Measurements from ENCODE around the gene UQCR10.

Gene UQCR10

DNA sequence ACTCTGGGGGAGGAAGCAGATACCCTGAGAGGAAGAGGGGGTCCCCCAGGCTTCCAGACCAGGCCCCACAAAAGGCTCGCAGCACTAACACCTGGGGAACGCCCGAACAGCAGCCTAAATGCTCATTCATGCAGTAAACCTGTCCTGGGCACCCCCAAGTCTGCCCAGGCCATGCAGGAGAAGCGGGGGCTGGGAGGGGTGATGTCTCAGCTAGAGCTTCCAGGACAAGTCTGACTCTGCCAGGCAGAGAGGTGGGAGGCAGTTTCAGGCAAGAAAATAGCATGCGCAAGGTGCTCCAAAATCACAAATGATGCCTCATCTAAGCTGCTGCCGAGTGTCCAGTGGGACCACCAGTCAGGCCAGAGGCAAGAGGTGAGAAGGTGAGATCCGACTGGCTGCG lies 32.8 kb upstream of the UQCR10 start:
- no peaks in the 10 kb centered on the region for H3K4me1 ChIP-seq (ENCODE audit: insufficient read depth, low read length)
- no peaks in the 10 kb centered on the region for H3K27me3 ChIP-seq (ENCODE audit: insufficient read depth, low read length, poor library complexity)
- H3K27ac ChIP-seq (ENCODE audit: low read length) = no peak overlapping the region
- no peaks in the 10 kb centered on the region for H4K20me1 ChIP-seq (ENCODE audit: insufficient read depth, low read length)
- no peaks in the 10 kb centered on the region for H3K79me2 ChIP-seq (ENCODE audit: insufficient read depth, low read length)
- no peak overlapping the region for H3K4me3 ChIP-seq (ENCODE audit: low read depth in 1 of 2, low read length in 2 of 2)
- no peaks in the 10 kb centered on the region for H3K9me3 ChIP-seq (ENCODE audit: insufficient read depth, low read length, severe bottlenecking)
- H3K4me2 ChIP-seq (ENCODE audit: insufficient read depth, low read length) = no peak overlapping the region
- H3K9ac ChIP-seq (ENCODE audit: low read depth, low read length) = no peak overlapping the region
- DNase-seq = no peak
- H3K36me3 ChIP-seq (ENCODE audit: insufficient read depth, low read length) = peaks cover 14% of the 10 kb centered on the region
- no peak for ATAC-seq (ENCODE audit: insufficient read depth, low read depth)
- H2AFZ ChIP-seq (ENCODE audit: low read depth, low read length) = no peak overlapping the region
- TF ChIP-seq EZH2 (IDR thresholded peaks at IDR 0.05; ENCODE audit: borderline replicate concordance, low read depth, low read length, severe bottlenecking) = no peak
- TF ChIP-seq, protein P1, sequence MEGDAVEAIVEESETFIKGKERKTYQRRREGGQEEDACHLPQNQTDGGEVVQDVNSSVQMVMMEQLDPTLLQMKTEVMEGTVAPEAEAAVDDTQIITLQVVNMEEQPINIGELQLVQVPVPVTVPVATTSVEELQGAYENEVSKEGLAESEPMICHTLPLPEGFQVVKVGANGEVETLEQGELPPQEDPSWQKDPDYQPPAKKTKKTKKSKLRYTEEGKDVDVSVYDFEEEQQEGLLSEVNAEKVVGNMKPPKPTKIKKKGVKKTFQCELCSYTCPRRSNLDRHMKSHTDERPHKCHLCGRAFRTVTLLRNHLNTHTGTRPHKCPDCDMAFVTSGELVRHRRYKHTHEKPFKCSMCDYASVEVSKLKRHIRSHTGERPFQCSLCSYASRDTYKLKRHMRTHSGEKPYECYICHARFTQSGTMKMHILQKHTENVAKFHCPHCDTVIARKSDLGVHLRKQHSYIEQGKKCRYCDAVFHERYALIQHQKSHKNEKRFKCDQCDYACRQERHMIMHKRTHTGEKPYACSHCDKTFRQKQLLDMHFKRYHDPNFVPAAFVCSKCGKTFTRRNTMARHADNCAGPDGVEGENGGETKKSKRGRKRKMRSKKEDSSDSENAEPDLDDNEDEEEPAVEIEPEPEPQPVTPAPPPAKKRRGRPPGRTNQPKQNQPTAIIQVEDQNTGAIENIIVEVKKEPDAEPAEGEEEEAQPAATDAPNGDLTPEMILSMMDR (IDR thresholded peaks at IDR 0.05; ENCODE audit: borderline replicate concordance, extremely low read depth, low read length, poor library complexity, severe bottlenecking) = no peak

DNA sequence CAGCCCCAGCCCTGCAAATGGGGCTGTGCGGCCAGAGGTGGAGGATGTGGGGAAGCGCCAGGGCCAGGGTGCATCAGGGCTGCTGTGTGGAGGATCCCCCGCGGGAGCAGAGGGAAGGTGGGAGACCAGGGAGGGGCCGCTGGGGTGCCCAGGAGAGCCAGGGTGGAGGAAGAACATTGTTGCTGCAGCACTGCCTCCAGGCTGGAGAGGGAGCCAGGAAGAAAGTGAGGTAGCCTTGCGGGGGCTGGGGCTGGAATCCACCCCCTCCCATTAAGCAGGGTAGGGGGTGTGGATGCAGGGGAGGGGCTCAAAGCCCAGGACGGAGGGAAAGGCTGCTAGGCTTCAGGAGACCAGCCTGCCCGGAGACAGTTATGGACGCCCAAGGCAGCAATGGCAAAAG lies 32.3 kb upstream of the UQCR10 start:
- ATAC-seq (ENCODE audit: insufficient read depth, low read depth) (no peak), DNase-seq (no peak)
- Histone ChIP-seq H3K4me1 (ENCODE audit: insufficient read depth, low read length) (no peaks in the 10 kb centered on the region), H2AFZ (ENCODE audit: low read depth, low read length) (no peak overlapping the region), H3K27ac (ENCODE audit: low read length) (no peak overlapping the region), H3K9me3 (ENCODE audit: insufficient read depth, low read length, severe bottlenecking) (no peaks in the 10 kb centered on the region), H4K20me1 (ENCODE audit: insufficient read depth, low read length) (no peaks in the 10 kb centered on the region; the same call in 1 of the 2 replicates), H3K9ac (ENCODE audit: low read depth, low read length) (no peak overlapping the region), H3K79me2 (ENCODE audit: insufficient read depth, low read length) (no peaks in the 10 kb centered on the region), H3K4me2 (ENCODE audit: insufficient read depth, low read length) (no peak overlapping the region), H3K27me3 (ENCODE audit: insufficient read depth, low read length, poor library complexity) (no peaks in the 10 kb centered on the region), H3K4me3 (ENCODE audit: low read depth in 1 of 2, low read length in 2 of 2) (no peak overlapping the region), H3K36me3 (ENCODE audit: insufficient read depth, low read length) (peaks cover 18% of the 10 kb centered on the region)
- no peak for TF ChIP-seq EZH2 (IDR thresholded peaks at IDR 0.05; ENCODE audit: borderline replicate concordance, low read depth, low read length, severe bottlenecking)
- TF ChIP-seq, protein P1 (IDR thresholded peaks at IDR 0.05; ENCODE audit: borderline replicate concordance, extremely low read depth, low read length, poor library complexity, severe bottlenecking) = no peak

DNA sequence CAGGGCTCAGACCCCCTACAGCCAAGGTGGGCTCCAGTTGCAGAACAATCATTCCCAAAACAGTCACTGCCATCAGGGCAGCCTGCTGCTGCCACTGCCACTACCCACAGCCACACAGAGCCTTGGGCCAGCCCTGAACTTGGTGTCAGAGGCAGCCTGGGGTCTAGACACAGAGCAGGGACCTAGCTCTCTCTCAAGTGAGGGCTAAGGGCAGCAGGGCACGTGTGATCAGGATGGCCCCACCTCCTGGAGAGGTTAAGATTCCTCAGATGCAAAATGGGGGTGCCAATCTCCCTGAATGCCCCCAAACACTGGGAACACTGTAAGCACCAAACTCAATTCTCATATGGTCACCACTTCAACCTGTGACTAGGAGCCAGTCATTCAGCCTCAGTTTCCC lies 31.8 kb upstream of the UQCR10 start:
- Histone ChIP-seq H3K4me1 (ENCODE audit: insufficient read depth, low read length) (no peaks in the 10 kb centered on the region), H3K79me2 (ENCODE audit: insufficient read depth, low read length) (no peaks in the 10 kb centered on the region), H3K9me3 (ENCODE audit: insufficient read depth, low read length, severe bottlenecking) (no peaks in the 10 kb centered on the region), H3K27me3 (ENCODE audit: insufficient read depth, low read length, poor library complexity) (no peaks in the 10 kb centered on the region), H2AFZ (ENCODE audit: low read depth, low read length) (no peak overlapping the region), H3K4me3 (ENCODE audit: low read depth in 1 of 2, low read length in 2 of 2) (no peak overlapping the region), H3K4me2 (ENCODE audit: insufficient read depth, low read length) (no peak overlapping the region), H3K9ac (ENCODE audit: low read depth, low read length) (no peak overlapping the region), H3K27ac (ENCODE audit: low read length) (no peak overlapping the region), H3K36me3 (ENCODE audit: insufficient read depth, low read length) (peaks cover 24% of the 10 kb centered on the region), H4K20me1 (ENCODE audit: insufficient read depth, low read length) (no peaks in the 10 kb centered on the region; the same call in 1 of the 2 replicates)
- TF ChIP-seq, protein P1 (IDR thresholded peaks at IDR 0.05; ENCODE audit: borderline replicate concordance, extremely low read depth, low read length, poor library complexity, severe bottlenecking) = no peak
- no peak for TF ChIP-seq EZH2 (IDR thresholded peaks at IDR 0.05; ENCODE audit: borderline replicate concordance, low read depth, low read length, severe bottlenecking)
- DNase-seq (no peak), ATAC-seq (ENCODE audit: insufficient read depth, low read depth) (no peak)

All from DND-41 (cell line).